B cell (primary cell): ENCODE results near the gene CHEK1.

Source experiments
- CTCF ChIP-seq: fragments of 200-600 bp; IDR thresholded peaks from one replicate; pipeline ENCODE4 v1.8.0; 2022; ENCODE audit warnings: antibody characterized with exemption, mild to moderate bottlenecking
- EZH2 ChIP-seq: IDR thresholded peaks from 2 replicates; pipeline ENCODE4 v1.6.1; 2012; ENCODE audit warnings: borderline replicate concordance, low read depth, mild to moderate bottlenecking, moderate library complexity, low read length; ENCODE audit not compliant: insufficient read depth, poor library complexity, severe bottlenecking

- TF ChIP-seq CTCF (no peak), EZH2 (no peak)
Observed at GRCh38 chr11:125674210-125674609, 49.2 kb downstream of the CHEK1 start.
